Dedifferentiated amniotic fluid mesenchymal stem cell (primary cell): ENCODE measurements around the gene BANP.
"Not testable (repeated sequence)": the region's sequence is repeated elsewhere in the genome, so short reads cannot be mapped to it uniquely, and the experiment has no call there.

ENCODE experiments used
- DNase-seq: peaks from one replicate; pipeline ENCODE4 v3.0.0-alpha.2; 2016; ENCODE audit errors: extremely low spot score

The BANP gene

DNA sequence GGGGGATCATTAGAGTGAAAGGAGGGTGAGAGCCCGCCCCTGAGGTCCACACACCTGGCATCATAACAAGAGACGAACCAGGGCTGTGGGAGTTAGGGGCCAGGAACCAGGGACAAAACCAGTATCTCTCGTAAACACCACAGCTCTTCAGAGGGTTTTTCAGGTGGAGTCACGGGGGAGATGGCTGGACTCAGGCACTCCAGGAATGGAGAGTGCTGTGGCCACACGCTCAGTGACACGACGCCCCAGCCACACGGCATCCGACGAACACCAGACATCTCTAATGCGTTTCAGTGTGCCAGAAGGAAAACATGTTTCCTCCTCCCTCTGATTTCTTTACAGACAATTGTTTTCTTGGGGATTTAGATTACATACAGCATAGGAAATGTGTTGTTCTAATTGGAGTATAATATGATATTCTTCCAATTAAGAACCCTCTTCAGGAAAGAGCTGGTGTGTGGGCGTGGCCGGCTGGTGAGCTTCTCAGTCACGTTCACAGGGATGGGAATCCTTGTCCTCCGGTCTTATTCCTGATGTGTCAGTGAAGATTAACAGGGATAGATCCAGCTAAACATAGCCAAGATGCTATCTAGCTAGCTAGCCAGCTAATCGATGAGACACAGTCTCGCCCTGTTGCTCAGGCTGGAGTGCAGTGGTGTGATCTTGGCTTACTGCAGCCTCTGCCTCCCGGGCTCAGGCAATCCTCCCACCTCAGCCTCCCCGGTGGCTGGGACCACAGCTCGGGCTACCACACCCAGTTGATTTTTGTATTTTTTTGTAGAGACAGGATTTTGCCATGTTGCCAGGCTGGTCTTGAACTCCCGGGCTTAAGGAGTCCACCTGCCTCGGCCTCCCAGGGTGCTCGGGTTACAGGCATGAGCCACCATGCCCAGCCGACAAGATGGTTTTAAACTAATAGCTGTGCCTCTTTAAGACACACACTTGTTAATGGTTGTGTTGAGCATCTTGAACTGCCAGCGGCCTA lies 98.6 kb downstream of the BANP start:
- DNase-seq, result no peak

DNA sequence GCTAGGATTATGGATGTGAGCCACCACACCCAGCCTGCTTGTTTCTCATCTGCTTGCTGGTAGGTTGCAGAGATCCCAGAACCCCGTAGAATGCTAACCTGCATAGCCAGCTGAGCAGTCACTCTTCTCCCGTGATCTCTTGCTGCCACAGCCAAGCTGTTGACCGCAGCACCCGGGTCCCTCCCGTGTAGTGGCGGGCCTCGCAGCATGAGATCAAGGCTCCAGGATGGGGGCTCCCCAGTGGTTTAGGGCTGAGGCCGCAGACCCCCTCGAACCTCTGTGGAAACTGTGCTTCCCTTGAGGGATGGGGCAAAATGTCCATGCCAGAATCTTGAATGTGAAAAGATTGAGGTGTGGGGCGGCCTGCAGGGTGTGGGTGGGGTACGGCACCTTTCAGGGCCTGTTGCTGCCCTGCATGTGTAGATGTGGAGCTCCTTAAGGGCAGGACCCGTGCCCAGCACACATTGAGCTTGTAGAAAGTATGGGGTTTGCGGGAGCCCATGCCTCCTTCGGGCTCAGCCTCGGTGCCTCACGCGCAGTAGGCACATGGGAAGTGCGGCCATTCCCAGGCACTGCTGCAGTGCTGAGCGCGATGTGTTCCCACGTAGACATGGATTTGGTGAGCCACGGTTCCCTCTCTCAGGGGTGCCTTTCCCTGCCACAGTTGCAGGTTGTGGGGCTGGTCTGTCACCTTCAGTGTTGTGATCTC lies 99.9 kb downstream of the BANP start:
- no peak for DNase-seq

DNA sequence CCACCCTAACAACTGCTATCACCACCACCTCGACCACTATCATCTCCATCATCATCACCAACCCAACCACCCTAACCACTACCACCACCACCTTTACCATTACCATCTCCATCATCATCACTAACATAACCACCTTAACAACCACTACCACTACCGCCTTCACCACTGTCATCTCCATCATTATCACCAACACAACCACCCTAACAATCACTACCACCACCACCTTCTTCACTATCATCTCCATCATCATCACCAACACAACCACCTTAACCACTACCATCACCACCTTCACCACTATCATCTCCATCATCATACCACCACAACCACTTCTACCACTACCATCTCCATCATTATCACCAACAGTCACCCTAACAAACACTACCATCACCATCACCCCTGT lies 101.4 kb downstream of the BANP start:
- DNase-seq, result no peak

- DNase-seq, result not testable (repeated sequence)
Observed at GRCh38 chr16:88053479-88053878, 102.2 kb downstream of the BANP start.

GRCh38 chr16:88055356-88055755 lies 104.1 kb downstream of the BANP start:
- no peak for DNase-seq

DNA sequence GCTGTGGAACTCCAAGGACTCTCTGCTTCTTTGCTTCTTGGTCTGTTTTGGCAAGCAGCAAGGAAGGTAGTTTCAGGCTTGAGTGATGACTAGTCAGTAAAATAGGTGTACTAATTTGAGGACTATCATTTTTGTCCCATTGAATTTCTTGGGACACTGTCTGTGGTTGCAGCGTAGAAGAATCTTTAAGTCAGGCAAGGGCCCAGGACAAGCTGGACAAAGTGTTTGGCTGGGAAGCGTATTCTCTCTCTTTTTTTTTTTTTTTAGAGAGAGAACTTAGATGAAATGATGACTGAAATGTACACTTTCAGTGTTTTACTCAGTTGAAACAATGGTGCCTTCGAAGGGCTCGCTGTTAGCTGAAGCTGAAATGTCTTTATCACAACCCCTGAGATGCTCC lies 105.0 kb downstream of the BANP start:
- DNase-seq, result no peak

GRCh38 chr16:88057656-88058055 lies 106.4 kb downstream of the BANP start:
- DNase-seq, result no peak

GRCh38 chr16:88058136-88058535 lies 106.9 kb downstream of the BANP start:
- DNase-seq, result no peak

- DNase-seq, result no peak
Observed at GRCh38 chr16:88058817-88059216, 107.6 kb downstream of the BANP start.

DNA sequence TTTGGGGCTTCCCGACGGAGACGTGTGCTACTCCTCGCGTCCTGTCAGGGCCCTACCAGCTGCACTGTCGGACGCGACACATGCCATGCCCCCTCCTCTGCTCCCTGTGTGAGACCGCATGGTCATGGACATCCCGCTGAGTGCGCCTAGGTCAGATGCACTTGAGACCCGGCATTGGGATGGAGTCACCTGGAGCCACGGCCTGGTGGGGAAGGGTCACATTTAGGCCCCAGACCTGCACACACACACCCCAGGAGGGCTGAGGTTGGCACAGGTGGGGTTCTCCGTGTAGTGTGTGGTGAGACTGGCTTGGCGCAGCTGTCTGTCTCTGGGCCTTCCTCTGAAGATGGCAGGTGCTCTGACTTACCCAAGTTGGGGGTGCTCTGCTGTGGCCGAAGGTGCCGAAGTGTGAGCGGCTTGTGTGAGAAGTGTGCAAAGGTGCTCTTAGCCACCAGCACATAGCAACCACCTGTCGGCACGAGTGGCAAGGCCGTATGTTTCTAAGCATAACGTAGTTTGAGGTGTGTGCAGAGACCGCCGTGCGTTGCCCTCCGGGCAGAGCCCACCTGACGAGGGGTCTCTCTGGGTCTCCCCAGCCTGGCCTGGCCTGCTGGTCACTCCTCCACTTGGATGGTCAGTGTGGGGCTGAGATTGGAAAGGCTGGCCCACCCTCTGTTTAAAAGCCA lies 108.6 kb downstream of the BANP start:
- no peak for DNase-seq

GRCh38 chr16:88060524-88061219 lies 109.4 kb downstream of the BANP start:
- DNase-seq, result no peak

- DNase-seq, result no peak
Observed at GRCh38 chr16:88061346-88062110, 110.3 kb downstream of the BANP start.

DNA sequence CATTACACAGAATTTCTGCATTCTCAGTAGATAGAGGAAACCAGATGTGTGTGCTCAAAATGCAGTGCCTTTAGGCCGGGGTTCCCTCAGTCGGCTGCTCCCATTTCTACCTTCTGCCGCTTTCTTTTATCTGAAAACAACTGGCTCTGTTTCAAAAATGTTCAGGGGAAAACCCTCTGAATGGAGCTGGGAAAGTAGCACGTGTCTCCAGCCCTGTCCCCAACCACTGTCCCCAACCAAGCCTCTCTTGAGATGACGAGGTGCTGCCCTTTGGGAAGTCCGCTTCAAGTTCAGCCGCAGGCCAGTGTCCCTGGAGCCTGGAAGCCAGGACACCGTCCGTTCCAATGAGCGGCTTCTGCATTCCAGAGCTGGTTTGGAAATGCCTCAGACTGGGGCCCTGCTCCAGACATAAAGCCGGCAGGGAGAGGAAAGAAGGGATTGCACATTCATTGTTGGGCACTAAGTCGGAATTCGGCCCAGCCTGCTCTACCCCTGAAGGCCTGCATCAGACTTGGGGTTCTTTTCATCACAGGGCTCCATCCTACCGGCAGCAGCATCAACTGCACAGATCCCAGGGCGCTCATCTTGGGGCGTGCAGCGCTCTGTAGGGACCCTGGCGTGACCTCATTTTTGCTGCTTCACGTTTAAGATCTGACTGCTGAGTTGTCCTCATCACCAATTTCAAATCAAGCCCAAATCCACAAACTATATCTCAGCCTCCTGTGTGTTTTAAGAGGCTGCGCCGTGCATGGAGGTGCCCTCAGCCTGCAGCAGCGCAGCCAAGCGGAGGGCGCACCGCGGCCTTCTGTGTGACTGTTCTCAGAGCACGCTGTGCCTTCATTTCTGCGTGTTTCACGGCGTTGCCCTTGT lies 111.3 kb downstream of the BANP start:
- peak; percentile 83 for DNase-seq

- peak; percentile 80 for DNase-seq
Observed at GRCh38 chr16:88063211-88063773, 112.1 kb downstream of the BANP start.

GRCh38 chr16:88064011-88064888 lies 113.0 kb downstream of the BANP start:
- no peak for DNase-seq

DNA sequence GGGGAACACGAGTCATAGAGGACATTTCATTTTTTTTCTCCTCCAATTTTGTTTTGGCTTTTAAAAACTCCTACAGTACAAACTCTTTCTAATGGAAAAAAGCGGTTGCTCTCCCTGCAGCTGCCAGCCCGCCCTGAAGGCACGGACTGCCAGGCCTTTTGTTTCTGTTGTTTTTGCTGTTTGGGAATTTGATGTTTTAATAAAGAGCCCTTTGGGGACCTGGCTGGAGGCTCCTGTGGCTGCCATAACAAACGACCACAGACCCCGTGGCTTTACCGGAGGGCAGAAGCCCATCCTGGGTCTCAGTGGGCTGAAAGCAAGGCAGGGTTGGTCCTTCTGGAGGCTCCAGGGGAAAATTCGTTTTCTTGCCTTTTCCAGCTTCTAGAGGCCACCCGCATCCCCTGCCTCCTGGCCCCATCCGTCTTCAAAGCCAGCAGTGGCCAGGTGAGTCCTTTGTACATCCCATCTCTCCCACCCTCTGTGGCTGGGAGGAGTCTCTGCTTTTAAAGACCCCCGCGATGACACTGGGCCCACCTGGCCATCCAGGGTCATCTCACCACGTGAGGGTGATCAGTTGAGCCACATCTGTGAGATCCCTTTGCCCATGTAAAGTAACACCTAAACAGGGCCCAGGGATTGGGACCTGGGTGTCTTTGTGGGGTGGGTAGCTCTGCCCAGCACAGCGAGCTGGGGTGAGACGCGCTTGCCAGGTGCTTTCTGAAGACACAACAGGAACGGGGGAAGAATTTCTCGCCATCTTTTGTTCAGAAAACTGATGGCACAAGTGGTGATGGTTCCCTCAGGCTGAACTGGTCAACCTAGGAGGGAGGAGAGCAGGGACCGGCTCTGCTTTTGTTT lies 113.9 kb downstream of the BANP start:
- DNase-seq, result no peak

GRCh38 chr16:88065747-88066142 lies 114.5 kb downstream of the BANP start:
- DNase-seq, result no peak

DNA sequence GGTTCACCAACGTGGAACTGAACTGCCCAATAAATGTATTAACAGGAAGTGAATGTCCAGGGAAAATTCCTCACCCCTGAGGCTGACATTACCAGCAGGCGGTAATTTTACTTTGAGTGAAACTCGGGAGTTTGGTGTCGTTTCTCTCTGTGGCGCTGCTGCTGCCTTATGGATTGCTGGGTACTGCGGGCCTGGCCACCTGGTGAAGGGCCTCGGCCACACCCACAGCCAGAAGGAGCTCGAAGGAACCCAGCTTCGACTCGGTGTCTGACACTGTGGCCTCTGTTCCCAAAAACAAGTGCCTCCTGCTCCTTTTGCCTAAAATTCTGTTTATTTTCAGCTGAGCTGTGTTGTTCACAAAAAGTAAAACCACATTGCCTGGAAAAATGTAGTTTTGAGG lies 115.0 kb downstream of the BANP start:
- no peak for DNase-seq
